IMR-90 (cell line): ENCODE results near the gene YPEL5. TPM values are rescaled to one million over a fixed set of nuclear protein-coding genes. Genes with fewer than 3 reads are reported as not detected.

ENCODE experiments used
- ATAC-seq: fragments of 200-7000 bp; cut with Tn5 transposase; 2 replicates; pipeline ENCODE4 v1.9.1; 2020; ENCODE audit warnings: low read depth, mild to moderate bottlenecking, moderate library complexity
- BruUV-seq: library from RNA; stranded (reverse); fragments of 400-500 nt; replicated peaks from 2 replicates; lab custom pipeline; 2021; lab: Mats Ljungman, UMichigan
- CTCF ChIA-PET: fragments of 300-600 bp; formaldehyde crosslinking; extraction: SDS; loops from one replicate; lab custom pipeline; 2021; ENCODE audit warnings: antibody characterized with exemption; lab: Yijun Ruan, JAX
- POLR2A ChIA-PET: fragments of 300-600 bp; sonication (Branson Sonifier 250); formaldehyde crosslinking; loops from one replicate; lab custom pipeline; 2022; ENCODE audit warnings: antibody characterized with exemption; ENCODE audit not compliant: unreplicated experiment; lab: Charles Lee
- DNase-seq: peaks from one replicate; pipeline ENCODE4 v3.0.0; 2013
- H2AFZ ChIP-seq: replicated peaks from 2 replicates; pipeline ENCODE3; 2013; ENCODE audit warnings: low read length, mild to moderate bottlenecking; ENCODE audit not compliant: poor library complexity
- H2AK5ac ChIP-seq: 2 replicates; pipeline ENCODE4 v1.6.1; 2013; ENCODE audit warnings: low read depth, low read length, inconsistent platforms
- H2AK9ac ChIP-seq: replicated peaks from 2 replicates; pipeline ENCODE3; 2013; ENCODE audit warnings: mild to moderate bottlenecking, low read depth, low read length, moderate library complexity; ENCODE audit not compliant: poor library complexity
- H2BK120ac ChIP-seq: 2 replicates; pipeline ENCODE4 v1.6.1; 2013; ENCODE audit warnings: low read depth, low read length, inconsistent platforms
- H2BK15ac ChIP-seq: 3 replicates; pipeline ENCODE4 v1.6.1; 2013; ENCODE audit warnings: low read depth, low read length, inconsistent platforms
- H2BK20ac ChIP-seq: 2 replicates; pipeline ENCODE4 v1.6.1; 2013; ENCODE audit warnings: low read depth, mild to moderate bottlenecking, inconsistent platforms, low read length, moderate library complexity
- H2BK5ac ChIP-seq: 2 replicates; pipeline ENCODE4 v1.6.1; 2013; ENCODE audit warnings: mild to moderate bottlenecking, low read depth, low read length, inconsistent platforms; ENCODE audit not compliant: poor library complexity, severe bottlenecking
- H3K14ac ChIP-seq: replicated peaks from 2 replicates; pipeline ENCODE4 v1.6.1; 2013; ENCODE audit warnings: low read depth, low read length, inconsistent platforms
- H3K18ac ChIP-seq: 2 replicates; pipeline ENCODE4 v1.6.1; 2013; ENCODE audit warnings: low read depth, low read length, control low read depth
- H3K23ac ChIP-seq: 2 replicates; pipeline ENCODE4 v1.6.1; 2013; ENCODE audit warnings: low read depth, low read length, inconsistent platforms
- H3K27ac ChIP-seq: 2 replicates; pipeline ENCODE4 v1.5.1; 2013; ENCODE audit warnings: mild to moderate bottlenecking, control low read depth, low read length; ENCODE audit not compliant: insufficient read depth
- H3K27me3 ChIP-seq: 2 replicates; pipeline ENCODE4 v1.6.1; 2013; ENCODE audit warnings: low read length; ENCODE audit not compliant: control insufficient read depth, insufficient read depth
- H3K36me3 ChIP-seq: 2 replicates; pipeline ENCODE4 v1.6.1; 2013; ENCODE audit warnings: low read length, mixed read lengths; ENCODE audit not compliant: control insufficient read depth, insufficient read depth
- H3K4ac ChIP-seq: 2 replicates; pipeline ENCODE4 v1.6.1; 2013; ENCODE audit warnings: low read depth, low read length, inconsistent platforms
- H3K4me1 ChIP-seq: 2 replicates; pipeline ENCODE4 v1.6.1; 2013; ENCODE audit warnings: low read length, mixed read lengths; ENCODE audit not compliant: control insufficient read depth, insufficient read depth
- H3K4me2 ChIP-seq: 2 replicates; pipeline ENCODE4 v1.6.1; 2013; ENCODE audit warnings: low read depth, mild to moderate bottlenecking, control low read depth, low read length, moderate library complexity
- H3K4me3 ChIP-seq: 2 replicates; pipeline ENCODE4 v1.5.1; 2013; ENCODE audit warnings: low read depth, mild to moderate bottlenecking, control low read depth, low read length, moderate library complexity; ENCODE audit not compliant: insufficient read depth
- H3K56ac ChIP-seq: 2 replicates; pipeline ENCODE4 v1.6.1; 2013; ENCODE audit warnings: low read length, inconsistent platforms; ENCODE audit not compliant: insufficient read depth; ENCODE audit errors: extremely low read depth
- H3K79me1 ChIP-seq, 2 experiments: 2 replicates each; pipeline ENCODE4 v1.6.1; 2013; ENCODE audit warnings: low read length in 2 of 2, inconsistent platforms in 1 of 2, low read depth in 1 of 2
- H3K9ac ChIP-seq: 2 replicates; pipeline ENCODE4 v1.6.1; 2013; ENCODE audit warnings: low read depth, low read length, control low read depth
- H3K9me1 ChIP-seq: 2 replicates; pipeline ENCODE4 v1.6.1; 2013; ENCODE audit warnings: low read length, inconsistent platforms; ENCODE audit not compliant: insufficient read depth
- H3K9me3 ChIP-seq: 2 replicates; pipeline ENCODE4 v1.6.1; 2013; ENCODE audit warnings: low read length; ENCODE audit not compliant: control insufficient read depth, insufficient read depth
- H4K20me1 ChIP-seq: 2 replicates; pipeline ENCODE4 v1.6.1; 2013; ENCODE audit warnings: low read length, inconsistent platforms; ENCODE audit not compliant: insufficient read depth
- H4K5ac ChIP-seq: 2 replicates; pipeline ENCODE4 v1.6.1; 2013; ENCODE audit warnings: mild to moderate bottlenecking, low read depth, low read length, control low read depth
- H4K8ac ChIP-seq, 2 experiments: 2 replicates each; pipeline ENCODE4 v1.6.1; 2013; ENCODE audit warnings: low read depth in 2 of 2, low read length in 2 of 2, control low read depth in 1 of 2, inconsistent platforms in 1 of 2
- H4K91ac ChIP-seq: 2 replicates; pipeline ENCODE4 v1.6.1; 2013; ENCODE audit warnings: low read depth, low read length, inconsistent platforms; ENCODE audit not compliant: insufficient read depth
- RAD21 ChIP-seq: IDR thresholded peaks from 2 replicates; pipeline ENCODE4 v1.6.1; 2012; ENCODE audit warnings: low read length, improper control_type of control experiment
- RCOR1 ChIP-seq: IDR thresholded peaks from 2 replicates; pipeline ENCODE4 v1.6.1; 2012; ENCODE audit warnings: mild to moderate bottlenecking, low read length, improper control_type of control experiment; ENCODE audit not compliant: insufficient replicate concordance
- WGBS, 2 experiments: methylation state at CpG; one replicate each; pipeline versions ENCODE4 v1.1.5 to v1.1.7; 2013; ENCODE audit warnings: missing lambda C conversion rate in 2 of 2; ENCODE audit not compliant: insufficient read length in 1 of 2; ENCODE audit errors: extremely low coverage in 2 of 2; 5-methylcytosine and 5-hydroxymethylcytosine counted together
- dilution Hi-C: fragments of 300-500 bp; cut with HindIII; formaldehyde crosslinking; loops from one replicate; pipeline ENCODE4 v1.14.3; 2018; ENCODE audit warnings: low sequenced_read_pairs; ENCODE audit not compliant: unreplicated experiment
- in situ Hi-C: fragments of 300-500 bp; cut with MboI; formaldehyde crosslinking; loops from 3 replicates; pipeline ENCODE4 v1.14.3; 2019; ENCODE audit warnings: low sequenced_read_pairs, inconsistent platforms, mixed read lengths
- intact Hi-C: fragments of 100-400 bp; cut with micrococcal nuclease; formaldehyde crosslinking; loops from 2 replicates; pipeline ENCODE4 v1.10.0; 2022
- polyA plus RNA-seq, 3 experiments: library from polyadenylated mRNA; depleted of rRNA; stranded (reverse); fragments of >200 nt; gene quantifications; 2 replicates each; pipeline ENCODE4 v1.2.3, GENCODE V29; 2012; ENCODE audit warnings: low replicate concordance in 1 of 3
- total RNA-seq: library from RNA; depleted of rRNA; stranded (reverse); fragments of >200 nt; gene quantifications from 2 replicates; pipeline ENCODE4 v1.2.3, GENCODE V29; 2012

YPEL5 gene
- total and polyA plus RNA-seq, 2 of the 4 experiments (the other 2 are of a cell fraction): 40.7 to 62.6 TPM

GRCh38 chr2:30206461-30207430, 59.9 kb downstream of the YPEL5 start:
- Histone ChIP-seq H3K4ac (no peak overlapping the region), H3K9ac (no peak overlapping the region), H3K9me1 (no peaks in the 10 kb centered on the region), H3K14ac (no peak overlapping the region; the same call in 1 of the 2 replicates), H2BK15ac (no peak overlapping the region), H2AK5ac (no peak overlapping the region), H3K27ac (no peak overlapping the region), H4K5ac (no peak overlapping the region), H2AK9ac (no peak overlapping the region), H3K36me3 (no peaks in the 10 kb centered on the region), H3K4me1 (peaks cover 2% of the 10 kb centered on the region; the same call in 1 of the 2 replicates), H3K4me2 (no peak overlapping the region), H3K4me3 (no peak overlapping the region), H3K18ac (no peak overlapping the region), H2BK20ac (no peak overlapping the region; the same call in 1 of the 2 replicates), H2BK120ac (no peak overlapping the region), H4K8ac (no peak overlapping the region), H3K27me3 (0 out of 2 replicates have a peak, but pooled peaks cover 3% of the 10 kb centered on the region), H3K79me1 (no peaks in the 10 kb centered on the region), H2AFZ (peak overlapping the region; percentile 44), H4K91ac (no peak overlapping the region), H2BK5ac (no peak overlapping the region), H4K20me1 (no peaks in the 10 kb centered on the region), H3K23ac (no peak overlapping the region), H3K56ac (no peak overlapping the region), H3K9me3 (no peaks in the 10 kb centered on the region)
- ATAC-seq (peak; percentile 15; the same call in 1 of the 2 replicates), DNase-seq (no peak)
- BruUV-seq: no TSS peak
- intact Hi-C loops: no loop called here
- peak; percentile 3; the same call in 1 of the 2 replicates for TF ChIP-seq RAD21
- TF ChIP-seq RCOR1: no peak
- dilution Hi-C loops: no loop called here
- ChIA-PET CTCF (interaction anchor here (1.0 to 4.6 kb wide), 4 partner anchors 42 to 504 kb away, joined by 3 to 49 read pairs (median 5); no protein-coding TSS in a partner anchor), POLR2A (no interaction called here)
- 80% methylated on average over 1 of the region's 9 CpGs; no CpG with 5 or more reads in 1 of the 2 experiments for WGBS, 2 experiments
- in situ Hi-C loops: loop anchor here (25.0 kb wide), 1 partner anchor 656 kb away; no protein-coding TSS in a partner anchor
